ENCODE data around the gene PPP4R3C.
"Not testable (repeated sequence)": the region's sequence is repeated elsewhere in the genome, so short reads cannot be mapped to it uniquely, and the experiment has no call there.

Gene PPP4R3C

GRCh38 chrX:27463187-27463586 lies at the start of gene PPP4R3C:
PPP4R3C (minus strand) TSS chrX:27463341; CDS start chrX:27463296, 45 bp downstream.
- no peak for TF ChIP-seq CTCF (IDR thresholded peaks at IDR 0.05; ENCODE audit: low read depth, low read length, missing control alignments)
- DNase-seq (ENCODE audit: low read depth): no peak
- in situ Hi-C loops (cut with HindIII; ENCODE audit: low sequenced_read_pairs): no loop called here
- no peak within 1 kb of the TSS for H3K4me3 ChIP-seq (ENCODE audit: low read depth, low read length)

GRCh38 chrX:27491397-27491796 lies 28.3 kb upstream of the PPP4R3C start:
- in situ Hi-C loops (cut with HindIII; ENCODE audit: low sequenced_read_pairs): no loop called here
- DNase-seq (ENCODE audit: low read depth): no peak
- no peak for TF ChIP-seq CTCF (IDR thresholded peaks at IDR 0.05; ENCODE audit: low read depth, low read length, missing control alignments)
- H3K4me3 ChIP-seq (ENCODE audit: low read depth, low read length): no peak overlapping the region

GRCh38 chrX:27466051-27466450 lies 2.9 kb upstream of the PPP4R3C start:
- in situ Hi-C loops (cut with HindIII; ENCODE audit: low sequenced_read_pairs): no loop called here
- TF ChIP-seq CTCF (IDR thresholded peaks at IDR 0.05; ENCODE audit: low read depth, low read length, missing control alignments): no peak
- no peak for DNase-seq (ENCODE audit: low read depth)
- H3K4me3 ChIP-seq (ENCODE audit: low read depth, low read length): no peak overlapping the region

GRCh38 chrX:27465036-27465435 lies 1.9 kb upstream of the PPP4R3C start:
- in situ Hi-C loops (cut with HindIII; ENCODE audit: low sequenced_read_pairs): no loop called here
- no peak overlapping the region for H3K4me3 ChIP-seq (ENCODE audit: low read depth, low read length)
- no peak for DNase-seq (ENCODE audit: low read depth)
- no peak for TF ChIP-seq CTCF (IDR thresholded peaks at IDR 0.05; ENCODE audit: low read depth, low read length, missing control alignments)

GRCh38 chrX:27459129-27459528 lies 4.0 kb downstream of the PPP4R3C start:
- DNase-seq (ENCODE audit: low read depth); in situ Hi-C loops (cut with HindIII; ENCODE audit: low sequenced_read_pairs); H3K4me3 ChIP-seq (ENCODE audit: low read depth, low read length): not testable (repeated sequence)

GRCh38 chrX:27458544-27458943 lies 4.6 kb downstream of the PPP4R3C start:
- DNase-seq (ENCODE audit: low read depth); in situ Hi-C loops (cut with HindIII; ENCODE audit: low sequenced_read_pairs); H3K4me3 ChIP-seq (ENCODE audit: low read depth, low read length): not testable (repeated sequence)

GRCh38 chrX:27451324-27451723 lies 11.8 kb downstream of the PPP4R3C start:
- in situ Hi-C loops (cut with HindIII; ENCODE audit: low sequenced_read_pairs): no loop called here
- DNase-seq (ENCODE audit: low read depth): no peak
- no peak for TF ChIP-seq CTCF (IDR thresholded peaks at IDR 0.05; ENCODE audit: low read depth, low read length, missing control alignments)
- H3K4me3 ChIP-seq (ENCODE audit: low read depth, low read length): no peak overlapping the region

GRCh38 chrX:27446423-27446822 lies 16.7 kb downstream of the PPP4R3C start:
- in situ Hi-C loops (cut with HindIII; ENCODE audit: low sequenced_read_pairs): no loop called here
- no peak for TF ChIP-seq CTCF (IDR thresholded peaks at IDR 0.05; ENCODE audit: low read depth, low read length, missing control alignments)
- no peak for DNase-seq (ENCODE audit: low read depth)

More at GRCh38 chrX:27446423-27446822, 16.7 kb downstream of the PPP4R3C start:
- no peak overlapping the region for H3K4me3 ChIP-seq (ENCODE audit: low read depth, low read length)

Data from astrocyte of the cerebellum (primary cell).